HG03354 (cell line): ENCODE results near the gene ADAP1.

Source experiments
- ATAC-seq: cut with Tn5 transposase; IDR thresholded peaks from one replicate; pipeline ENCODE4 v1.9.1; 2021; ENCODE audit warnings: mild to moderate bottlenecking; ENCODE audit not compliant: unreplicated experiment, poor library complexity, severe bottlenecking

ADAP1 gene

GRCh38 chr7:976901-977325 lies 22.4 kb upstream of the ADAP1 start:
- no peak for ATAC-seq

GRCh38 chr7:975702-976473 lies 21.4 kb upstream of the ADAP1 start:
- ATAC-seq = no peak

- ATAC-seq = peak; percentile 76
These were observed 20.6 kb upstream of the ADAP1 start, which contains the start of gene COX19 for GRCh38 chr7:974820-975681. Gene COX19, minus strand, starts transcription at chr7:975549. Its CDS starts 40 bp downstream, at chr7:975509.

GRCh38 chr7:974172-974571 lies 19.7 kb upstream of the ADAP1 start:
- ATAC-seq = no peak

GRCh38 chr7:973312-973711 lies 18.8 kb upstream of the ADAP1 start:
- no peak for ATAC-seq

- ATAC-seq = no peak
These were observed 18.3 kb upstream of the ADAP1 start for GRCh38 chr7:972676-973309.

GRCh38 chr7:972110-972509 lies 17.6 kb upstream of the ADAP1 start:
- no peak for ATAC-seq

GRCh38 chr7:970744-971143 lies 16.3 kb upstream of the ADAP1 start:
- no peak for ATAC-seq

- ATAC-seq = no peak
These were observed 14.9 kb upstream of the ADAP1 start for GRCh38 chr7:969403-969802.

GRCh38 chr7:968205-969105 lies 14.0 kb upstream of the ADAP1 start:
- ATAC-seq = no peak

GRCh38 chr7:967361-968082 lies 13.0 kb upstream of the ADAP1 start:
- no peak for ATAC-seq

GRCh38 chr7:966291-967069 lies 12.0 kb upstream of the ADAP1 start:
- ATAC-seq = no peak

- ATAC-seq = no peak
These were observed 10.1 kb upstream of the ADAP1 start for GRCh38 chr7:964401-965231.

- ATAC-seq = no peak
These were observed 9.0 kb upstream of the ADAP1 start for GRCh38 chr7:963236-964078.

GRCh38 chr7:962401-963081 lies 8.1 kb upstream of the ADAP1 start:
- ATAC-seq = no peak
